Heart left ventricle (tissue), 13 donors: ENCODE results near the gene ADSS1.

Experiments used
- POLR2A ChIP-seq, 2 donors: fragments of 450-650 bp; IDR thresholded peaks; one replicate each; pipeline ENCODE4 v1.6.1; 2017; ENCODE audit warnings: antibody characterized with exemption in 2 of 2, mild to moderate bottlenecking in 2 of 2, moderate library complexity in 2 of 2
- TF ChIP-seq, protein P1 (sequence below), 12 donors: fragments of 200-600 bp; sonication (generic) in 4 of 12; IDR thresholded peaks; one replicate each; pipeline versions ENCODE4 v1.5.0 to v1.8.0; 2018 to 2022; ENCODE audit warnings: antibody characterized with exemption in 12 of 12, mild to moderate bottlenecking in 5 of 12
- donor health status: ischemic (EF 13 %, LVEDD 7.1; RV severe dilation, severe dysfunction).
- donor health status: DM: no; HTN: yes; CAD: no.
- donor health status: DM: no; HTN: no; CAD: no.
- donor health status: ischemic (EF 25% LVEDD 6.9; RV normal size, moderate dysfunction).
- donor health status: ischemic (EF 25% LVEDD 5.7; RV mildly dilated, moderate dysfunction).
- donor health status: ischemic (EF 35%, LVEDD 5.7; RV mildly dilated, moderate dysfunction).
- donor health status: nonischemic (EF 11% LVEDD 7.7; RV severe dilation, severe dysfunction).
- donor health status: DM: yes; HTN: yes; CAD: no.
- donor health status: PGD.
- donor health status: ischemic (EF 29% LVEDD 5.4; RV normal size, mild dysfunction).
- donor health status: nonischemic (EF 23%, LVEDD 6.1; RV moderate dilation, normal function).

DNA sequence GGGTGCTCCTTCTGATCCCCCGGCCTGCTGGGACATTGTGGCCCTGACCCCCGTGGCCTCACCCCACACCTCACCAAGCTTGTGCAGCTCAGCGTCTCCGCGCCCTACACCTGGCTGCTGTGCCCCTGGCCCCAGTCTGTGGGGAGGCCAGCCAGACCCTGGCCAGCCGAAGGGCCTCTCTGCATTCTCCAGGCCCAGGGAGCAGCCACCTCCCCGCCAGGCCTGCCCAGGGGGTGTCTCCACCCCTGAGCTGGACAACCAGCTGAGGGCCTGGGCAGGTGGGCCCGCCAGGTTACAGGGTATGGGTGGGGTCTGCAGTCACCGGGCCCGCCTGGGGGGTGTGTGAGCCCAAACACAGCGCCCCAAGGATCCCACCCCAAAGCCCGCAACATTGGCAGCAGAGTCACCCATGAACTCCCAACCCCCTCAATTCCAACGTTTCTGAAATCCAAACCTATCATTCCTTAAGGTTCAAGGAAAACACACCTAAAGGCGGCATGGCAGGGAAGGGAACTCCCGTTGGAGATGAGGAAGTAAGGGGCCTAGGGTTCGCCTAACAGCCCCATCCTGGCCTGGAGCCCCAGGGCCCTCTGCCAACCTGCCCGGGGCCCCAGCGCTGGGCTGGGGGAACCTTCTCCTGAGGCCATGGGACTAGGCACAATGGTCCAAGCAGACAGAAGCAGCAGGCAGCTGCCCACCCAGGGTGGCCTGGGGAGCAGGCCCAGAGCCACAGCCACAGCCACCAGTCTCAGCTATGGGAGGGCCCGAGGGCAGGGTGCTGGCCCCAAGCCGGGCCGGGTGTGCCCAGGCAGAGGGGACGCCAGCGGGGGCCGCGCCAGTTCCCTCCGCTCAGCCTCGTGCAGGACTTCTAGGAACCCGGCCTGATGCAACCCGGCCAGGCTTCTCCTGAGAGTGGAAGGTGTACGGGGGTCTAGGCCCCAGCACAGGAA, 63.0 kb downstream of the ADSS1 start:
- TF ChIP-seq, protein P1, sequence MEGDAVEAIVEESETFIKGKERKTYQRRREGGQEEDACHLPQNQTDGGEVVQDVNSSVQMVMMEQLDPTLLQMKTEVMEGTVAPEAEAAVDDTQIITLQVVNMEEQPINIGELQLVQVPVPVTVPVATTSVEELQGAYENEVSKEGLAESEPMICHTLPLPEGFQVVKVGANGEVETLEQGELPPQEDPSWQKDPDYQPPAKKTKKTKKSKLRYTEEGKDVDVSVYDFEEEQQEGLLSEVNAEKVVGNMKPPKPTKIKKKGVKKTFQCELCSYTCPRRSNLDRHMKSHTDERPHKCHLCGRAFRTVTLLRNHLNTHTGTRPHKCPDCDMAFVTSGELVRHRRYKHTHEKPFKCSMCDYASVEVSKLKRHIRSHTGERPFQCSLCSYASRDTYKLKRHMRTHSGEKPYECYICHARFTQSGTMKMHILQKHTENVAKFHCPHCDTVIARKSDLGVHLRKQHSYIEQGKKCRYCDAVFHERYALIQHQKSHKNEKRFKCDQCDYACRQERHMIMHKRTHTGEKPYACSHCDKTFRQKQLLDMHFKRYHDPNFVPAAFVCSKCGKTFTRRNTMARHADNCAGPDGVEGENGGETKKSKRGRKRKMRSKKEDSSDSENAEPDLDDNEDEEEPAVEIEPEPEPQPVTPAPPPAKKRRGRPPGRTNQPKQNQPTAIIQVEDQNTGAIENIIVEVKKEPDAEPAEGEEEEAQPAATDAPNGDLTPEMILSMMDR (IDR thresholded peaks at IDR 0.05) = no peak
- TF ChIP-seq POLR2A (IDR thresholded peaks at IDR 0.05) = no peak
